GM18867 (cell line): Measurements from ENCODE around the gene GMDS.
A peak's percentile ranks its signal among the peaks of the same experiment; 100 is the strongest.

Source experiments
- ATAC-seq: cut with Tn5 transposase; IDR thresholded peaks from one replicate; pipeline ENCODE4 v1.9.1; 2021; ENCODE audit warnings: mild to moderate bottlenecking, moderate library complexity; ENCODE audit not compliant: unreplicated experiment

The GMDS gene

DNA sequence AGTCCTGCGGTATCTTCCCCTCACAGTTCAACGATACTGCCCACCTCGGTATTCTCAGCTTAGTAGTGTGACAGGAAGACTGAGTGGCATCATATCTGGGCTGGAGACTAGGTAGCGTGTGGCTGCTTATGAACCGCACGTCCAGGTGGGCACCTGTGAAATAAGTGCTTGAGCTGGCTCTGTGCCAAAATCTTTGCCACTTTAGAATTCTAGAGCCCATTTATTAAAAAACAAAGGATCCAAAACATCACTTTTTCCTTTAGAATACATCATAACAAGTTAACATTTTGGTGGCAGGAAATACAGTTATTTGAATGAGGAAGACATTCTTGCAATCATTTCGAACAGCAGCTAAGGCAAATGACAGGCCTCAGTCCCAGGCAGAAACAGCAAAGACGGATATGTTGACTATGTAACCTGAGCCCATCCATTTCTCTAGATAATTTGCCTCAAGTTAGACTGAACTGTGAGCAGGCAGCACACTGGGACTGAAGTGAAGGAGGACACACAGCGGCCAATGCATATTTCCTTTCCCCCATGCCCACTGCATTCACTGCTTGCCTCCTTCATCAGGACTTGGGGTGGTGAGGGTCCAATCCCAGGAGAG is 136.6 kb downstream of the GMDS start:
- no peak for ATAC-seq

DNA sequence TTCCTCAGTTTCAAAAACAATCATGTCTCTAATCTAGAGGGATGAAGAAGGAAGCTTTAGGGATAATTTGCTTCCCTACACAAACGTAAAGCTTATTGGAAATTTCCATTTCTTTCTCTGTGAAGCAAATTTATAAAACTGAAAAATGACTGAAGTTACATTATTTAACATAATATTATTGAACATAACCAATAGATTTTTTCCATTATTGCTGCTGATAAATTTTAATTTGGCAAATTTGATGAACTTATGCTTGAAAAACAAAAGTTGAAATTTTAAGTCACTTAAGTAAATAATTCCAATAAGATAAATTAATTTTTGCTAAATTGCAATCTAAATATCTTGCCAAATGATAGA is 140.9 kb downstream of the GMDS start:
- ATAC-seq = no peak

DNA sequence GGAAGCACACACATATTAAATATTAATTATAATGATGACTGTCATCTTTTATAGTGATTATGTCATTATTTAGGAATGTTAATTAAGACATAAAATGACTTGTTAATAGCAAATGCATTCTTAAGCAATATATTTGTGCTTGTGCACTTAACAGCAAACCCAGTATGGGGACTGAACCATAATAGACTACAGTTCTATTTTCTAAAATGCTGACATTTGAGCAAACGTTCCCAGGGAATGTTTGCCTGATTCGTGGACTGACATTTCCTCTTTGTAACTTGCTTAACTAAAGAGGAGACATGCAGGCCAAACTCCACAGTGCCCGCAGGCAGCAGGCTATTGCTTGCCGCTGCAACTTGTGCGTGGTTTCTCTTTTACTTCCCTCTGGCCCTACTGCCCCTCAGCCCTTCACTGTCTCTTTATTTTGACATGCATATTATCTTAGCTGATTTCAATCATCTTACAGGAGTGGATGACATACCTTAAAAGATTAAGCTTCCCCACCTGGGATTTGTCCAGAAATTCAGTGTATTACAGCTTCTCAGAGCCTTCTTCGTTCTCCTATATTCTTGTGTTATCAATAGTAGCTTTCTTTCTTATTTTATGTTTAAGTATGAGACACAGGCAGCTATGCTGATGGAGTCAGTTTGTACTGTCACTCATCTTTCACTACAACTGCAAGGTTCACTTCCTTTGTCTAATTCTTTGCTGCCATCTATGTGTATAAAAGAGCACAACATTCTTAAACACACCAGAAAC is 141.5 kb downstream of the GMDS start:
- ATAC-seq = no peak

DNA sequence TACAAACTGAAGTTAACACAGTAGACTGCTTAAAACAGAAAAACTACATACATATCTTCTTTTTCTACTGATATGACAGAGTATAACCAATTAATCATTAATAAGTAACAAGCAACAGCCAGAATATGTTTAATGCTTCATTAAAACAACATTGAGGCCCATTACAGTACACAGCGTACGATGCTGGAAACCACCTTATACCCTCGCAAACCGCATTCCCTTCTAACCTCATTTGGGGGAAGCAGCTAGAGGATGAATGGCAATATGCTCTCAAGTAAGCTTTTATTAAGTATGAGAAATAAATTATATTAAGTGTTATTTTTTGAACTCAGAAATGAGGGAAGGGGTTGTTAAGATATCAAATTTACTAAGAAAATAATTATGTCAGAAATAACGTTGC is 142.4 kb downstream of the GMDS start:
- no peak for ATAC-seq

DNA sequence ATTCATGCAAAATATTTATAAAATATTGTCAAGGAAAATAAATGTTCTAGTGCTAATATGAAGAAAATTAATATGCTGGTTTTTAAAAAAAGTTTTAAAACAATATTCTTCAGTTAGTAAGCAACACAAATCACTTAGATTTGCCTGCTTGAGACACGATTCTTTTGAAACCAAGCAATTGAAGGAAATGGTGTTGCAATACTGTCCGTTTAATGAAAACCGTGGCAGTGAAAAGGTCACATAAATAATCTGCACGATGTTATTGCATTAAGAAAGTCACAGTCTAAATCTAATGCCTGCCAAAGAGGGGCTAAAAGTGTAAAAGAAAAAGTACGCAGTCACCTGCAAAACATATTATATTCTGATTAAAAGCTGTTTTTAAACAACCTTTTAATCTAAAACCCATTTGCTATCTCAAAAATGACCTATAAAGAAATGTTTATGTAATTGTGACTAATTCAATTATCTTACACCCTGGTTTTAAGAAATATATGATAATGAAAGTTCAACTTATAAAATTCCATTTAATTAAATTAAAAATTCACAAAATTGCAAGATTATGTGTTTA is 143.0 kb downstream of the GMDS start:
- ATAC-seq = no peak

DNA sequence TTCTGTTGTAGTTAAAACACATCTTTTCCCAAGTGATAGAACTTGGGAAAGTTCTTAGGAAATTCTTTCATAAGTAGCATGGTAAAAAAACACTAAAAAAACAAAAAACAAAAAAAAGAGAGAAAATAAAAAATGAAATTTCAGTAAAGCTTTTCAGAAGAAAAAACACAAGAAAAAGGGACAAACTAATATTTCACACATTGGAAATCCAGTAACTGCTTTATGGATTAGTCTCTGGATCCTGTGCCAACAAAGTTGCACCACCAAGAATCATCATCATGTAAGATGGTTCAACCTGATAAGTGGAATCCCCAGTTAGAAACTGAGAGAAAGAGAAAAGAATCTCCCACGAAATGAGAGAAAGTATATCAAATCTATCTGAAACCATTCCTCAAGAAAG is 144.2 kb downstream of the GMDS start:
- no peak for ATAC-seq

DNA sequence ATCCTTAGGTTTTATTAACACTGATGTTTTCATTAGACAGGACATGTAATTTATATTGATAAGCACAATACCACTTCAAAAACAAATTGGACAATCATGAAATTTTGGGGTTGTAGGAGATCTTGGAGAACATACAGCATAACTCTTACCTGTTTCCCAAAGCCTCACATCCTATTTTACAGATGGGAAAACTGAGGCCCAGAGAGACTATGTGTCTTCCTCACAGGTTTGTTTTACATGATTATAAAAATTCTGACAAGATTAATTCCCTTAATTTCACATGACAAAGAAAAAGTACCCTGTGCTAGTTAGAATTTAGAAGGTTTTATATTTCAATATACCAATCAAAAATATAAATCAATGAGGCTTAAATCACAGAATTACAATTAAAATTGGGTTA is 145.5 kb downstream of the GMDS start:
- no peak for ATAC-seq

DNA sequence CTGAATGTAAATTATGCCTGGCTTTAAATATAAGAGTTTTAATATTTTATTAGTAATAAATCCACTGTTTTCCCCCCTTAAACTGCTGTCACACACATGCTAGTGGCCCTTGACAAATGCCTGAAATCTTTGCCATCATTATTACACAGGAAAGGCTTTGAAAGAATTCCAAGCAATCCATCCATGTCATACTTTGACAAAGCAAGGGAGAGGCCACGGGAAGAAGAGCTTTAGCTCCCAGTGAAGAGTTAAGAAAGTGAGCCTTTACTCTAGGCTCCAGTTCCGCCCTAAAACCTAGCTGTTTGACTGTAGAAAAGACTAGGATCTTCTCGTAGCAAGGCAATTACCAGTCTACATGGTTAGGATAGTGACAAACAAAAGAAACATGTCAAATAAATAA is 147.9 kb downstream of the GMDS start:
- no peak for ATAC-seq

DNA sequence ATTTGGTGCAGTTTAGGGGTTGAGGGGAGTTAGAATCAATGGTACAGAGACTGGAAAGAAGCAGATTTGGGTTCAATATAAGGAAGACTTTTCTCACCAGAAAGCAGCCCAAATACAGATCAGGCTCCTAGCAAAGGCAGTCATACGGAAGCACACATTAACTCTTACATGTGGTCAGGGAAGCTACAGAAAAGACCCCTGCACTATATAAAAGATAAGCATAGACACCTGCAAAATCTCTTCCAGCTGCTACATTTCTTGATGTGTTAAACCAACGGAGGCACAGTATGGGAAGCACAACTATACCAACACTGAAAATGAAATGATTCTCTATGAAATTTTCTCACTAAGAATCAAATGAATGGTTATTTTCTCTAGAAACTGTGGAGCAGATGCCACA is 150.8 kb downstream of the GMDS start:
- ATAC-seq = no peak

DNA sequence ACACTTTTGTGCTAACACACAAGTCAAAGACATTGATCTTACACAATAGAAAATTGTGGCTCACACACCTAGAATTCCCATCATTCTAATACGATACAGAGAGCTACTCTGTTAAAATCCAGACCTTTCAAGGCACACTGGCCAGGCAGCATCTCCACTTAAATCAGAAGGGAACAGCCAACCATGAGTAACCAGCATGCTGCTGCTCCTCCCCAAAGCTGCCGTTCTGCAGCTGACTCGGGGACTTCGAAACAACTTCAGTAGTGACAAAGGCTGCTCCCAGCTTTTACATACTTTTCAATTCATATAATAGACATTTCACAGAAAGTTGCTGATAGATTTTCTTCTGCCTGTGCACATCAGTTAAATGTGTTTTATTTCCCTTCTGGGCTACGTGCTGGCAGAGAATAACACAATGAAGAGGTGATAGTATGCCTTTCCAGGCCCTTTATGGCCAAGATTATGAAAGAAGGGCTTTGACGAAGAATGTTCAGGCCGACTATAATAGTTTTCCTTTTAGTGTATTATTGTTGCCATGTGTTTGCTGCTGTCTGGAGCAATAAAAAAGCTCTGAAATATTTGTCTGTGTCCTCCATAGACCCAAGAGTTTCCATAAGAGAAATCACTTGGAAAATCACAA is 159.0 kb downstream of the GMDS start:
- ATAC-seq = no peak

DNA sequence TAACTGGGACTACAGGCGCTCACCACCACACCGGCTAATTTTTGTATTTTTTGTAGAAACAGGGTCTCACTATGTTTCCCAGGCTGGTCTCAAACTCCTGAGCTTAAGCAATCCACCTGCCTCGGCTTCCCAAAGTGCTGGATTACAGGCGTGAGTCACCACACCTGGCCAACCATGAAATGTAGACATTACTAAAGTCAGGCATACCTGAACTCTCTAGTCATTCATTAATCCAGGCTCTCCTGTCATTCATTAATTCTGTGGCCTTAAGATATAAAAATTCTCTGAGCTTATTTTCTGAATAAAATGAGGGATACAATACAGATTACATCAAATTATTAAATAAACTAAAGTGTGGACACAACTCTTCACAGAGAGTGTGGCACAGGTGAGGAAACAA is 159.7 kb downstream of the GMDS start:
- ATAC-seq = no peak

DNA sequence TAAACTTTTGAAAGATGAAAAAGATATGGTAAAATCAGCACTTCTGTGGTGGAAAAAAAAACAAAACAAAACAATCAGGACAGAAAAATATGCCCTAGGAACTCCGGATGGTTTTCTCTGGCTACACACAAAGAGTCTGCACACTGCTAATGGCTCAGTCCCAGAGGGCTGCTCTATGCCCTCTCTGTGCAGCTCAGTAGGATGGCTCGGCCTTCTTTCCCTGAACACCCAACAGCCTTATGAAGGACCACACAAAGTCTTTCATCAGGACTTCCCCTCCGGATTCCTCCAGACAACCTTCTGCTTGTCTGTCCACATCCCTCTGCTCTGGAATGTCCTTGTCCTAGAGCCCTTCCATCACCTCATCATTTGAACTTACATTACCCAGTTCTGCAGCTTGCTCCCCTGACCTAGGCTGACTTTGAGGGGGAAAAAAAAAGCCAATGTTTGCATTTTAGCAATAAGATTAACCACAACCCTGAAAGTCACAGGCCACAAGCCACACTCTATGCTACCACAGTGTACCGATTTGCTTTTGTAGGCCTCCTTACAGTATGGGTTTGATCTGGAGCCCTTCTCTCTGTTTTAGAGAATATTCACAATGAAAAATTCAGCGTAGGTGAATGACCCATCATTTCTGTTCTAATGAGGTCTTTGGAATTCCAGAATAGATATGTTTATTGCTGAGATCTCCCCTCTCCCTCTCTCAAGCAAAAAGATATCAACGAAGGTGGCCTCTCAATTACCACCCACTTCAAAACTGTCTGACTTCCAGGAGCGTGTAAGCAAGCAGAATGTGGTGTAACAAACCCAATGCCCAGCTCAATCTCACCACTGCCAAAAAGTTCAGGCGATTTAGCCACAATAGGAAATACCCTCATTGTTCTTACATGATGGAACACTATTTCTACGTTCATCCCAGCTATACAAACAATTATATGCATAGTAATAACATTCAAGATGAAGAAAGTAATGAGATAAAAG is 164.0 kb downstream of the GMDS start:
- ATAC-seq = peak; percentile 97

DNA sequence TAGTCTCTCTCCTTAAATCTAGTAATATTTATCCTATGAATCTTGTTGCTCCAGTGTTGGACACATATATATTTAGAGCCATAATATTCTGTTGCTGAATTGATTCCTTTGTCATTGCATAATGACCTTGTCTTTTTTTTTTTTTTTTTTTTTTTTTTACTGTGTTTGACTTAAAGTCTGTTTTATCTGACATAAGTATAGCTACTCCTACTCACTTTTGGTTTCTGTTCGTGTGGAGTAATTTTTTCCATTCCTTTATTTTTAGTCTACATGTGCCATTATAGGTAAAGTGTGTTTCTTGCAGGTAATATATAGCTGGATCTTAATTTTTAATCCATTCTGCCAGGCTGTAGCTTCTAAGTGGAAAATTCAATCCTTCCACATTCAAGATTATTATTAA is 166.5 kb downstream of the GMDS start:
- no peak for ATAC-seq

DNA sequence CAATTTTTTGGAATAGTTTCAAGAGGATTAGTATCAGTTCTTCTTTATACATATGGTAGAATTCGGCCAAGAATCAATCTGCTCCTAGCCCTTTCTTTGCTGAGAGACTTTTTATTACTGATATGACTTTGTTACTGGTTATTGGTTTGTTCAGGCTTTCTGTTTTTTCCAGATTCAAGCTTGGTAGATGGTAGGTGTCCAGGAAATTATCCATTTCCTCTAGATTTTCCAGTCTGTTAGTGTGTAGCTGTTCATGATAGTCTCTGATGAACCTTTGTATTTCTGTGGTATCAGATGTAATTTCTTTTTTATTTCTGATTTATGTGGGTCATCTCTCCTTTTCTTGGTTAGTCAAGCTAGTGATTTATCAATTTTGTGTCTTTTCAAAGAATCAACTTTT is 167.6 kb downstream of the GMDS start:
- ATAC-seq = no peak

DNA sequence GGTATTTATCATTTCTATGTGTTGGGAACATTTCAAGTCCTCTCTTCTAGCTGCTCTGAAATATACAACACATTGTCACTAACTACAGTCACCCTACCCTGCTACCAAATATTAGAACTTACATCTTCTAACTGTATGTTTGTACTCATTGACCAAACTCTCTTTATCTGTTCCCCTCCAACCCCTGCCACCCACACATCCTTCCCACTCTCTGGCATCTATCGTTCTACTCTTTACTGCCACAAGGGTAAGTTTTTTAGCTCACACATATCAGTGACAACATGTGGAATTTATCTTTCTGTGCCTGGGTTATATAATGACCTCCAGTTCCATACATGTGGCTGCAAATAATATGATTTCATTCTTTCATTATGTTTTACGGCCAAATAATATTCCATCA is 171.9 kb downstream of the GMDS start:
- ATAC-seq = no peak

DNA sequence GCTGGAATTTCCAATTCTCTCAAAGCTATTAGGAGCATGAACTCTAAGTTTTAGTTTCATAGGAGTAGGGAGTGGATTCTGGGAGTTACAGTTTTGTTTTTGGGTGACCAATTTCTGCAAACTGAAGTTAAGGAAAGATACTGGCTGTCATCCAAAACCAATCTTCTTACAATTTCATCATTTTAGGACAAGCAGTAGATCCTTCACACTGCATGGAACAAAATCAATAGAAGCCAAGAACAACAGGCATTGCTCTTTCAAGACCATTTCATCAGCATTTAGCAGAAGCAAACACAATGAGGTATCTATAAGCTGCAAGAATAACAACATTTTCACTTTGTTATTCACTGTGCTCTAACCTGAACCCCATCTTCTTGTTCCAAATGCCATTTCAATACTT is 173.0 kb downstream of the GMDS start:
- ATAC-seq = no peak

DNA sequence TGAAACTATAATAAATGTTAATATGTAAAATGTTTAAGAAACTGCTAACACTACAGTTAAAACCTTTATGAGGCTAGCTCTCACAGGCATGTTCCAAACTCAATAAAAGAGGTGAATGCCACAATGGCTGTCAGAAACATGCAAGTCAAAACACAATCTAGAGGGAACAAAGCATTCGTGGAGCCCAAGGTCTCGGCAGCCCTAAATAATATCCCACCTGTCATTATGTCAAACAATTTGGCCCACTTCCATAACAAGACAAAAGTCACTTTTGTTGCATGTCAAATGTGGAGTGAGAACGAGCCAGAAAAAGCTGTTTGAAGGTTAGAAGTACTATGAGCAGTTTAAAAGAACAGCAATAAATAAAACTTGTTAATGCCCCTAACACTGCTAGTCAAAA is 181.9 kb downstream of the GMDS start:
- no peak for ATAC-seq

DNA sequence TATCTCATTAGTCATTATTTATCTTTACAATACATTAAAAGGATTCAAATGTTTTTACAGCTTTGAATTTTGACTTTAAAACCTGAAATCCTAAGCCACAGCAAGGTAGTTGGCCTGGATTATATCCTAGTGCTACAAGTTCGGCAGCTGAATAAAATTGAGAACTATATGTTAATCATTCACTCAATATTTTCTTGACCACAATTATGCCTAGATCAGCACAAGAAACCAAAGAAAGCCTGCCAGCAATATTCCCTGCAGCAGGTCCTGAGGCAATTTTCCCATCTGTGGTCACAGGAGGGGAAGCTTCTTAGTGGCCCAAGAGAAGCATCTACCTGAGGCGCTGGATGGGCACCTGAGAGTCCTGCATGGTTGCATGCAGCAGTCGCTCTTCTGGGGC is 183.5 kb downstream of the GMDS start:
- no peak for ATAC-seq

DNA sequence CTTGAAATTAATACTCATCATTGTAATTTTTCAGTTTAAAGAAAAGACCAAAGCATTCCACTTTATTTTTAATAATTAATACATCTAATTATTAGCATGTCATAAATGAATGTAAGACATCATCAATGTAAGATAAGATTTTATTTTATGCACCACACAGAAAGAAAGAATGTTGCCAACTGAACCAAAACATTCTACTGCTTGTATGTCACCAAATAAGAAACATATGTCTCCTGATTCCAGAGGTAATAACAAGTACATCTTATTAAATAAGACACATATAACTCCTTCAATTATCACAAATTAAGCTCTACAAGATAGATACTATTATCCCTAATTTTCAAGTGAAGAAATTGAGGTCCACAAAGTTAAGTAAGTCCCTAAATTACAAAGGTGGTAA is 189.5 kb downstream of the GMDS start:
- no peak for ATAC-seq

DNA sequence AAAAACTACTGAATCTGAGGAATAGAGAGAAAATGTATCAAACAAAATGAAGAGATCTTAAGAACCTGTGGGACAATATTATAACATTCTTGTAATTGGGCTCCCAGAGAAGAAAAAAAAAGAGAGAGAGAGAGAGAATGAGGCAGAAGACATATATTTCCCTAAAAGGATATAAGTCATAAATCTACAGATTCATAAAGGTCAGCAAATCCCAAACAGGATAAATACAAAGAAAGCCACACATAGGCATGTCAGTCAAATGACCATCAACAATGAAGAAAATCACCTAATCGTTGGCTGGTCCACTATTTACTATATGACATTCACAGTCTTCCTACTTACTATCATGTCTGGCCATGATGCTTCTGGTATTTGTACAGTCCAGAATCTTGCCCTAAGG is 190.3 kb downstream of the GMDS start:
- ATAC-seq = no peak

DNA sequence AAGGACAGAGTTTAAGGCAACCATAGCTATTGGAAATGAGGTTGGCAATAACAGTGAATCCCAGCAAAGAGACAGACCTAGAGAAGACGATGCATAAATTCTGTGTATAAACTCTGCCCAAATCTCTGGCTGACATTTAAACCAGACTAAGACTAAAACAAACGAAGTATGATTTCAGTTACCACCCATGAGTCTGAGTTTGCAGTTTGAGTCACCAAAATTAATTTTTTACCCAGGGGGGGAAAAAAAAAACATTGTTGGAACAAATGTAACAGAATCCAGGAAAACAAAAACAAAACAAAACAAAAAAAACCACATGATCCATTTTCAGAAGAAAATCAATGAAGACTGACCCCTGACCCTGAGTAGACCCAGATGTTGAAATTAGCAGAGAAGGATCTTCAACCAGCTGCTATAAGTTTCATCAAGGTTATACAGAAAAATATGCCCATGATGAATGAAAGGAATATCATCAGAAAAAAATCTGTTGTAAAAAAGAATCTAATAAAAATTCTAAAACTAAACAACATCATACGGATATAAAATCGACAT is 190.8 kb downstream of the GMDS start:
- no peak for ATAC-seq
